ENCODE measurements around the gene EFTUD2.
A peak's percentile ranks its signal among the peaks of the same experiment; 100 is the strongest.

The EFTUD2 gene

DNA sequence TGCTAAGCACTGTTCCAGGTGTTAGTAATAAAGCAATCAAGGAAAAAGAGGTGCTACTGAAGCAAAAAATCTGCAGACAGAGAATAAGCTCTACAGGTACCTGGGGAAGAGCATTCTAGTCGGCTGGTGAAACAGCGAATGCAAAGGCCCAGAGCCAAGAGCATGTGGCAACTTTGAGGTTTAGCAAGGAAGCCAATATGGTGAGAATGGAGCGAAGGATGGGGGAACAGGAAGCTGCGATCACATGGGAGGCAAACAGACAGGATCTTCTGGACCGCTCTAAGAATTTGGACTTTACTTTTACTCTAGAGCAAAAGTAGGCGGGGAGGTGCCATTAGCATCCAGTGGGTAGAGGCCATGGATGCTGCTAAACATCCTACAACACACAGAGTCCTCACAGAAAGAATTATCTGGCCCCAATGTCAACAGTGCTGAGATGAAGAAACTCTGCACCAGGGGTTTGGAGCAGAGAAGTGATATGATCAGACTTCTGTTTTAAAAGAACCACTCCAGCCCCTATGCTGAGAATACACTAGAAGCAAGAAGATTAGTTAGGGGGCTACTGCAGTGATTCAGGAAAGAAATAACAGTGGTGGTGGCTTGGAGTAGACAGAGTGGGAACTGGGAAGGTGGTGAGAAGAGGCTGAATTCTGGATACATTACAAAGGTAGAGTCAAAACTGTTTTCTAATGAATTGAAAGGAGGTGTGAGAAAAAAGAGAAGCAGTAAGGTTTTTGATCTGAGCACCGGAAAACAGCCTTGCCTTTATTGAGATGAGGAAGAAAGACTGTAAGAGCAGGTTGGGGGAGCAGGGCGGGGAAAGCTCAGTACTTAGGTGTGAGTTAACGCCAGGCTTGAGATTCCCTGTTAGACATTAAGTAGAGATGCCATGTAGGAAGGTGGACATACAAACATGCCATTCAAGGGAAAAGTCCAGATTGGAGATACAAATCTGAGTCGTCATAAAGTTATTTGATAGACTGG is 11.0 kb downstream of the EFTUD2 start:
- no peak for DNase-seq (ENCODE audit: low read depth)

DNA sequence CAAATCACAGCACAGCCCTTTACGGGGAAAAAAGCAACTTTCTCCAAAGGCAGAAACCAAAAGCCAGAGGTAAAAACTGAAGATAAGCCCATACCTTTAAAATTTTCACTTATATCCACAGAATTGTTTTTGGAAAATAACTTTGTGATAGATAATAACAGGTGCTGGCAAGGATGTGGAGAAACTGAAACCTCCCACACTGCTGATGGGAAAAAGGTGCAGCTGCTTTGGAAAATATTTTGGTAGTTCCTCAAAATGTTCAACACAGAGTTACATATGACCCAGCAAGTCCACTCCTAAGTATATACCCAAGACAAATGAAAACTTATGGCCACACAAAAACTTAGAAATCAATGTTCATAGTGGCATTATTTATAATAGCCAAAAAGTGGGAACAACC is 12.2 kb downstream of the EFTUD2 start:
- DNase-seq (ENCODE audit: low read depth): no peak

DNA sequence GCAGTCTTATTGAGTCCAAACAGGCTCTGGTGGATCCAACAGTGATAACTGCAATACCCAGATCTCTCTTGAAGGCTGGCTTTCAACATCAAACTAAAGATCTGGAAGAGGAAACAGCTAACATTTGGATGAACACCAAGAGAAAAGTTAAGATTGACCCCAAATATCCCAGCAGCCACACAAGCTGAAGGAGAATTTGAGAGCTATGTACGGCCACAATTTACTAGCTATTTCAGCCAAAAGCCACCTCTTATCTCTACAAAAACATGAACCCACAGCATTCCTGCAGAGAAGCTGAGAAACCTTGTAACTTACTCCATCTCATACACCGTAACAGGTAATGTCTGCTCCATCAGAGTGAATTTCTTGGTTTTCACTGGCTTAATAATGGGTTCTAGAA is 14.3 kb downstream of the EFTUD2 start:
- no peak for DNase-seq (ENCODE audit: low read depth)

DNA sequence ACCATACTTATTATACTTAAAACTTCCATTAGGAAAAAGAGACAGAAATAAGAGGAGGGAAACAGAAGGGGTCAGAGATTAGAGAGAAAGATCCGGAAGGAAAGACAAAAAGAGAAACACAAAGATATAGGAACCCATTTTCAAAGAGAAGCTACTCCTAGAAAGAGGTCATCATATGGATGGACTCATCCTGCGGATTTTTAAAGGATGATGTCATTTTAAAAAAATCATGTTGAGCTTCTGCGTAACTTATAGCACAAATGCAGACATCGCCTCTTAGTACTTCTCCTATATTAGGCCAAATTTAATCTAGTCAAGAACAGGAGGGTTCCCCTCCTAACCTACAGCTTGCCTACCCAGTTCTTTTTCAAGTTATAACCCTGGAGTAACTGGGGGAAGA is 18.1 kb downstream of the EFTUD2 start:
- DNase-seq (ENCODE audit: low read depth): no peak

DNA sequence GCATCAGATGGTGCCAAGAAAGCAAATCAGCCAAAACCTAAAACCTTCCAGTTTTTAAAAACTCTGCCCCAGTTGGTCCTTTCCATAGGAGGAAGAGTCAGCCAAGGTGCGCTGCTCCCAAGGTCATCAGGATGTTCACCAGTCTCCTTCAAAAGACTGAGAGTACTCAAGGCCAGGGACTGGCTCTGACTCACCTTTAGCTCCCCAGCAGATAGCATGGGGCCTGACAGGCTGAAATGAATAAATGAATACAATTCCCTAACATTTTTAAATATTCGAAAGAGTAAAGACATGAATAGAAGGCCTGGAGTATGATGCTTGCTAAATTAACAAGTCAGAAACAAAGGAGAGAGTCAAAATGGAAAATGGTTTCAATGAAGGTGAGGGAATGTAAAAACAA is 19.2 kb downstream of the EFTUD2 start:
- DNase-seq (ENCODE audit: low read depth): no peak

DNA sequence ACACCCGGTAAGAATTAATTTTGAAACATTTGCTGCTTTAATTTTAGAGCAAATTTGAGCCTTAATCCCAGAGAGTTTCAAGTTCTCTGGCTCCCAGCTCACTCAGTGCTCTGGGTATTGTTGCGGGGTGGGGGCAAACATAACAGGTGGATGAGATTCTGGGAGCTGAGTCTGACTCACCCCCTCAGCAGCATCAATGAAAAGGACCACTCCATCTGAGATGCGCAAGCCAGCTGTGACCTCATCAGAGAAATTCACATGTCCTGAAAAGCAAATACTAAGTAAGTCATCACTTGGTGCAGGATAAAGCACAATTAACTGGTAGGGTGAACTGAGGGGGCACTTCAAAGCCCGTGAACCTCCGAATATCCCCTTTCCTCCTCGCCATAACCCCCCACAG is 19.9 kb downstream of the EFTUD2 start:
- DNase-seq (ENCODE audit: low read depth): no peak

DNA sequence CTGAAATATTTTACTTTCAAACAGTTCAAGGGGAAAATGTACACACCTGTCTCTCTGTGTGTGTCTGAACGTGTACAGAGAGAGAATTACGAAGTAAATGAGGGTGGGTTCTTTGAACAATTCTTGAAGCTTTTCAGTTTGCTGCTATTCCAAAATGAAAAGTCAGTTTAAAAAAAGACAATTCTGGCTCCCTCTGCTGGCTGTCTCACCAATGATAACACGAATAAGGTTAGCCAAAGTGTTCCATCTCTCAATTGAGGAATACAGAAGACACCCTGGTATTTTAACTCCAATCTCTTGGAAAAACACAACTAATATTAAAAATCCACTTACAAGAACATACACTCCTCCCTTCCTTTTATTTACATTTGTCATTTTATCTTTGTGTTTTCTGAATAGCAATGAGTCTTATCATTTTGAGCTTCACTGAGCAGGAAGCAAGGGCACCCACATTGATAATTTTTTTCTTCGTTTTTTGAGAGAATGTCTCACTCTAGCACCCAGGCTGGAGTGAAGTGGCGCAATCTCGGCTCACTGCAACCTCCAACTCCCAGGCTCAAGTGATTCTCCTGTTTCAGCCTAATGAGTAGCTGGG is 20.5 kb downstream of the EFTUD2 start:
- no peak for DNase-seq (ENCODE audit: low read depth)

DNA sequence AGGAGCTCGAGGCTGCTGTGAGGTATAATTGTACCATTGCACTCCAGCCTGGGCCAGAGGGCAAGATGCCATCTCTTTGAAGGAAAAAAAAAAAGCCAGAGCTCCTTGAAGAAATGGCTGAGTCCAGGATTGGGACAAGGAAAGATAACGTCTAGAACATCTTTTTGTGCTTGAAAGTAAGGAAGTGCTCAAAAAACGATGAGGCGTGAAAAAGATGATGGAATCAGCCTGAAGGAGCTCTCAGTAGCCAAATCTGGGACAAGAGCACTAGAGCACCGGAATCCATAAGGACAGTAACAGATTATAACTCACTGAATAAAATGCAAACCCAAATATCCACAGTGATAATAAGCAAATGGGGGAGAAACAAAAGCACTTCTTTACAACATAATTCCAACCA is 22.1 kb downstream of the EFTUD2 start:
- DNase-seq (ENCODE audit: low read depth): no peak

DNA sequence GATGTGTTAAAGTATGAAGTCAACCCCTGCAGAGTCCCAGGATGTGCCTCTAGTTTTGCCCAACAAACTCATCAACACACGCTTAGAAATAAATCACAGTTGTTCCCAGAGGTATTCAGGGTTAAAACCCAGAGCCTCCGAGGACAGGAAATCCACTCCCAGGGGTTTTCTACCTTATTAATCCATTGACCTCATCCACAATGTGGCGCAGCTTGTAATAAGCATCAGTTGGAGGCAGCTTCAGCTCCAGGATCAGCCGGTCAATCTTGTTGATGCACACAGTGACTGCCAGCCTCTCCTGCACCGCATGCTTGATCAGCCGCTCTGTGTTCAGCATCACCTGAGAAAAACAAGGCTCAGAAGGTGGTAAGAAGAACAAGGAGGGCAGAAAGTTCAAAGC is 23.5 kb downstream of the EFTUD2 start:
- DNase-seq (ENCODE audit: low read depth): no peak

DNA sequence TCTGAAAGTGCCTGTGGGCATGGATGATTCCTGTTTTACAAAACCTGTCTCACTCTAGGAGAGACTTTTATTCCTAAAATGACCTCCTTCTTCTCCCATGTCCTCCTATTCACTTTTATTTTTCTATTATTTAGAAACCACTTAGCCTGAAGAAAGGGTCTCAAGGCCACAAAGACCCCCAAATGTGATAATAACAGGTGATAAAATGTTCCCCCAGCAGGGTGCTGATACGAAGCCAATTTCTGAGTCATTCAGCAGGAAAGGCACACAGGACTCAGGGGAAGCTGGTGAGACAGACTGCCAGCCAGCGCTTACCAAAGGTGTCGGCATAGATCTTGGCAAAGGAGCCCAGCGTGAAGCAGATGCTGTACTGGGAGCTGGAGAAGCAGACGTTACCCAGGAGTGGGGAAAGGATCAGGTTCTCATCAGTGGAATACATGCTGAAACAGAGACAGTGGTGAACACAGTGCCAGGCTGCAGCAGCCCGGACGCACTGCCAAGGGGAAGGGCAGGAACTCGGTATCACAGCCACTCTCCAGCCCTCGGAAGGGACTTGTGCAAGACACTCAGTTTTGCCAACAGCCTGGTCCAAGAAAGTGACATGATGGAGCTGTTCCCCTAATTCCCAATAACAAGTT is 27.0 kb downstream of the EFTUD2 start:
- no peak for DNase-seq (ENCODE audit: low read depth)

DNA sequence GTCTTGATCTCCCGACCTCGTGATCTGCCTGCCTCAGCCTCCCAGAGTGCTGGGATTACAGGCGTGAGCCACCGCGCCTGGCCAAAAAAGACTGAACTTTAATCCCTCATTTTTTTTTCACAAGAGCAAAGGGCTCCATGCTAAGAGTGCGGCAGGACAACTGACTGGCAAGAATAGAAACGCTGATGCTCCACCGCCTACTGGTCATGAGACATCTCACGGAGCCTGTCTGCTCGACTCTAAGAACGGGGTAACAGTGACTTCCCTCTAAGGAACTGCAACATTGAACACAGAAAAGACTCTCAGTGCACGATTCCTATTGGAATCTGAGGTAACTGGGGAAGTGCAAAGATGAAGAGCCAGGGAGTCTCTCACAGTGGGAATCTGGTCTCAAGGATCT is 27.7 kb downstream of the EFTUD2 start:
- DNase-seq (ENCODE audit: low read depth): no peak

DNA sequence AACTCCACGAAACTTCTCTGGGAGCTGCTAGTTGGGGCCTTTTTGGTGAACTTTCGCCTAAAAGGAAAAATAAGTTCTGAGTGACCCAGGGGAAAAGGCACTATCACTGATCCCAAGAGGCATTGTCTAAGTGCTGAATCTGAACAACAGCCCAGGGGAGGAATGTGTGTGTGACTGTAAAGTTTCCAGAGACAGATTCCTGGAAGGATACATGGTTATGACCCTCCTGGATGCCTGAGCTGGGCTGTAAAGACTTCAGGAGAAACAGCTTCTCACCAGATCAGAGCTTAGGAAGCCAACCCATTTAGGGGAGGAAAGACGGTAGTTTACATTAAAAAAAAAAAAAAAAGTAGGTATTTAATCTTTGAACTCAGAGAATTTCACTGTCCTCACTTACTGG is 31.4 kb downstream of the EFTUD2 start:
- no peak for DNase-seq (ENCODE audit: low read depth)

DNA sequence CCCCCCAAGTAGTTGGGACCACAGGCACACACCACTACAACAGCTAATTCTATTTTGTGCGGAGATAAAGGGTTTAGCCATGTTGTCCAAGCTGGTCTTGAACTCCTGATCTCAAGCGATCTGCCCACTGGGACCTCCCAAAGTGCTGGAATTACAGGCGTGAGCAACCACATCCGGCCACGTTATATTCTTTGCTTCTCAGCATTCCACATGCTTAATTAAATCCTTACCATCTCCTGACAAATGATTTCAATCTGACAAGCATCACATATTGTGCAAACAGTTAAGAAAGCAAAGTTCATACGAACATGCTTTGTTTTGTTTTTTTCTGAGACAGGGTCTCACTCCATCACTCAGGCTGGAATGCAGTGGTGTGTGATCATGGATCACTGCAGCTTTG is 33.3 kb downstream of the EFTUD2 start:
- no peak for DNase-seq (ENCODE audit: low read depth)

DNA sequence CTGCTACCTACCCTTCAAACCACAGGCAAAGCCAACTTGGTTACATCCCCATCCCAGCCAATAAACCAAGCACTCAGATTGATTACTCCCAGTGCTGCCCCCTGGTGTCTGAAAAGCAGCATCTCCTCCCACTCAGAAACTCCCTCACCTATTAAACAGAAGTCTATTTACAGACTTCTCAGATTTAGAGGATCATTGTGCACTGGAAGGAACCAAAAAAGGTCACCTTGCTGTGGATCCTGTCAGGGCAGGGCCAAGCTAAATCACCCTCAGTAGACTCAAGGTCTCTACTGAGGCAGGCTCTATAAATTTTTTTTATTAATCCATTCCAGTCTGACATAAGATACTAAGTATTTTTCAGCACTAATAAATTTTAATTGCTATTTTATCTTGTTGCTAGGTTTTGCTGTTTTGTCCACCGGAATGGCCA is 34.0 kb downstream of the EFTUD2 start:
- DNase-seq (ENCODE audit: low read depth): peak; percentile 43

DNA sequence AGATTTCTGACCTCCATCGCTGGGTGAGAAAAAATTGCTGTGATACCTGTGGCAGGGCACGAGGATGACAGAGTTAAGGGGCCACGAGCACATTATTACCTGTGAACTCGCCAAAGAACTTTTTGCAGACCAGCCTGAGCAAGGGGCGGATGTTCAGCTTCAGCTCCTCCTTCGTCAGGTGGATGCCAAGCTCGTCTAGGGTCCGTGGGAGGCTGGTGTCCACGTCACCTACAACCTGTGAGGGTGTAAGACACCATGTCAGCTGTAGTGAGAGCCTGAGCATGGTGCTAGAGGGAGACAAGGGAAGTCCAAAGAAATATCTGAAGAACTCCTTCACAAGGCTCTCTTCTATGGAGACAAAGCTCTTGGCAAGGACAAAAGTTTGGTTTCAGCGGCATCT is 34.4 kb downstream of the EFTUD2 start:
- DNase-seq (ENCODE audit: low read depth): no peak

DNA sequence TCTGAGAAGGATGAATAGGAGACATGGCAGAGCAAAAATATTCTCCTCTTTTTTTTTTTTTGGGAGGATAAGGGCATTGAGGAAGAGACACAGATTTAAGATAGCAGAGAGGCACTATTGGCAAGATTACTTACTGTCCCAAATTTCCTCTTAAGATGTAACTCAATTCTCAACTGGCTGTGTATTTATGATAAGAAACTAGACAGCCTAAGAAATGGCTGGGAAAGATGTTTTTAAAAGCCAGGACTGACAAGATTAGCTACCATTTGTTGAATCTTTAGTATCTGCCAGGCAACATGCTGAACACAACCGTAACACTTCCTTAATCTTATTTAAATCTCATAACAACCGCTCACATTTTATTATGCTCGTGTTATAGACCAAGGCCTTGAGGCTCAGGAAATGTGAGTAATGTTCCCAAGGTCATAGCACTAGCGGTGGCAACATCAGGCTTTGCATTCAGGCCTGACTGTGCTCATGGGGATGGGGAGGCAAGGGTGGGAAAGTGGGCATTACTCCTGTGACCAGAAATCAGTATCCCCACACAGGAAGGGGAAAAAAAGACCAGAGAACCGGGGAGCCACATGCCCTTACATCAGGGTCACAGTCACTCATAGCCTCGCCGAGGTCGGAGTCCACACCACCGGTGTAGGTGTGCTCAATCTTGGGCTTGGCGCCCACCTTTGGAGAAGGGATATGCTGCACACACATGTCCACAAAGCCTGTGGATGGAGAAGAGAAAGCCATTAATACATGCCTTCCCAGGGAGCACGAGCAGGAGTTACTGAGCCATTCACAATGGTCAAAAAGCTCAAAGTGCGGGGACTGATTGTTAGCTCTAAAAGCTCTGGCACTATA is 36.0 kb downstream of the EFTUD2 start:
- DNase-seq (ENCODE audit: low read depth): no peak

DNA sequence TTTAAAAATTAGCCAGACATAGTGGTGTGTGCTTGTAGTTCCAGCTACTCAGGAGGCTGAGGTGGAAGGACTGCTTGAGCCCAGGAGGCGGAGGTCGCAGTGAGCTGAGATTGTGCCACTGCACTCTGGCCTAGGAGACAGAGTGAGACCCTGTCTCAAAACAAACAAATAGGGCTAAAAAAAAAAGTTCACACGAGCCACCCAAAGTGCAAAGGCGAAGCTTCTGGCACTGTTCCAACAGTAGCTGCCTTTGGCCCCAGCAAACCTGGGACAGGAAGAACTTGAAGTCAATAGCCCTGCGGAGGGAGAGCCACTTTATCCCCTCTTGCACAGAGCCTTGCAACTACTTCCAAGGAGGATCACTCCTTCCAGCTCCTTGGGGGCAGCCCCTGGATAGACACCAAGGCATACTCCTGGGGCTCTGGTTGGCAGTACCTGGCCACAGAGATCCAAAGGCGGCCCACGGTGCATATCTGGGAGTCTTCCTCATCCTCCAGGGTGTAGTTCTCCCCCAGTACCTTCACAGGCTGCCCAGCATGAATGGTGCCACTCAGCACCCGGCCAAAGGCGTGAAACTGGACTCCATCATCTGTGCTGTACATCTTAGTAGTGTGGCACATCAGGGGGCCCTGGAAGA is 36.8 kb downstream of the EFTUD2 start:
- no peak for DNase-seq (ENCODE audit: low read depth)

DNA sequence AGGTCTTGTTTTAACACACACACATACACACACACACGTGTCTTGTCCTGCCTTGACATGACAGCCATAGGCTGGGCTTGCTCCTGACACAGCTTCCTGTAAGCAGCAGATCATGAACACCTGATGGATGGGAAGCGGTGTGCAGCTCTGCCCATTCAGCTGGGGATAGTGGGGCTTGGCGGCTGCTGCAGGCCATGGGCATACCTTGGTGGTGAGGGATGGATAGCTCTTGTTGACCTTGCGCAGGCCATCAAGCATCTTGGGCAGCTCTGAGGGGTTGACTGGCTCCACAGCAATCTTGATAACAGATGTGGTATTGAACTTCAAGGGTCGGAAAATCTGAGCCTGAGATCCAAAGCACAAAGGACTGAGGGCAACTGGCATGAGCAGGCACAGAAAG is 39.5 kb downstream of the EFTUD2 start:
- no peak for DNase-seq (ENCODE audit: low read depth)

DNA sequence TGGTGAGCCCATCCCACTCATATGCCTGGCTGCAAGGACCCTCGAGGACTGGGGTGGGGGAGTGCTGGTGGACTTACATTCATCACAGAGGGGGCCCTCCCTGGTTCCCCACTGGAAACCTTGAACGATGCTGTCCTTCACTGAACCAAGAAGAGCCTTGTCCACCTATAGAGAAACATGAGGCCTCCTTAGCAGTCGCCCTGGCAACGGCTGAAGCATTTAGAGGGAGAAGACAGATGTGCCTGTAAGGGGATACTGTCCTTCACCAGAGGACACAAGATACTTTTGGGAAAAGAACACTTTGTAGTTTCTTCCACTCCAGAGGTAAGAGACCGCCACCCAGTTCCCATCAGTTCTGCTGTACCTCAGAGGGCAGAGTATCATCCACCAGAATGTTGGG is 45.1 kb downstream of the EFTUD2 start:
- no peak for DNase-seq (ENCODE audit: low read depth)

DNA sequence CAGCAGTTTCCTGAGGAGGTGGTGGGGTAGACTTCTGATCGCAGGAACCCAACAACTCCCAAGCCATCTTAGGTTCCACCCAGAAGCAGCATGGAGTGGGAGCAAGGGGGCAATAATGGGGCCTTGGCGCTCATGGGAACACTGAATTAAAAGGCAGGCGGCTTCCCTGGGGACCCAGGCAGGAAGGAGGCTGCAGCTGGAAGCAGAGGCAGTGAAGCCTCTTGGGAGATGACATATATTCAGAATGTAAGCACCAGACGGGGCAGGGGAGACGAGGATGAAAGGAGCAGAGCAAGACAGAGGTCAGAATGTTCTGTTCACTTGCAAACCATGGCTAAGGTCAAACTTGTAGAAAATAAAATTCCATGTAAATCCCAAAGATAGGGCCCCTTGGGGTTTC is 48.6 kb downstream of the EFTUD2 start:
- no peak for DNase-seq (ENCODE audit: low read depth)

DNA sequence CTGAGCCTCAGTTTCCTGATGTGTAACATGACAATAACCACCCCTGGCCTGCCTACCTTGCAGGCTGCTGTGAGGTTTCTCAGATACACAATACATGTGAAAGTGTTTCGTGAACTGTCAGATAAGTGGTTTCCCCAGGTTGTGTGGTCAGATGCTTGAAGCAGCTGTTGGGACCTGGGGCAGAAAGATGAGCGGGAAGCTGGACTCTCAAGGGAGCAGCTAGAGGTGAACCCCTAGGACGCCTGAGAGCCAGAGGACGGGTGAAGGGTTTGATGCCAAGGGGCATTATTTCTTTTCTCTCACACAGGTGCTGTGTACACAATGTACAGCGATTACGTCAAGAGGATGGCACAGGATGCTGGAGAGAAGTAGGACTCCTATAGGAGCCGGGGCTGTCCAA is 49.2 kb downstream of the EFTUD2 start:
- DNase-seq (ENCODE audit: low read depth): no peak

Measured in stimulated activated CD8-positive, alpha-beta memory T cell treated with anti-CD3 and anti-CD28 coated beads, Interleukin-7, amount 100 ng/mL, for 24 hours (primary cell).